ENCODE measurements around the gene KRTAP5-11. TPM values are rescaled to one million over a fixed set of nuclear protein-coding genes. Genes with fewer than 3 reads are reported as not detected.
"Not testable (repeated sequence)": the region's sequence is repeated elsewhere in the genome, so short reads cannot be mapped to it uniquely, and the experiment has no call there.

KRTAP5-11 gene
- total RNA-seq, 1 donor from 2014 or later = not detected

GRCh38 chr11:71539017-71539416, 43.7 kb downstream of the KRTAP5-11 start:
- no peaks in the 10 kb centered on the region for H3K9me3 Mint-ChIP-seq
- TF ChIP-seq CTCF (conservative IDR thresholded peaks at IDR 0.05) = no peak
- DNase-seq (ENCODE audit: extremely low spot score, unreplicated experiment) = no peak
- peaks cover 6% of the 10 kb centered on the region for H3K27me3 Mint-ChIP-seq
- H3K27ac Mint-ChIP-seq = no peak overlapping the region
- H3K36me3 Mint-ChIP-seq = peaks cover 3% of the 10 kb centered on the region
- H3K4me3 Mint-ChIP-seq = no peak overlapping the region
- peaks cover 18% of the 10 kb centered on the region for H3K4me1 Mint-ChIP-seq (ENCODE audit: unreplicated experiment)

DNA sequence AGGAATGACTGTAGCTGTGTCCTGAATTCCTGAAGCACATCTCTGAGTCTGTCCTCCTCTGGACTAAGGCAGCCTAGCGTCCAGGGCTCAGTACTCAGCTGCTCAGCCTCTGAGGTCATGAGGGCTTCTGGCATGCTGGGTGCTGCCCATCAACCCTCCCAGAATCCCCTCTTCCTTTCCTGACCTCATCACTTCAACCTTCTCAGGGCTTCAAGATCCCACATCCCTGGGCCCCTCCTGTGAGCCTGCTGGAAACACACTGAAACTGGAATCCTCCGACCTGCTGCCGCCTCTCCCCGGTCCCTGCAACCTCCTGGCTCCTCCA, 44.0 kb downstream of the KRTAP5-11 start:
- Mint-ChIP-seq H3K27ac (no peak overlapping the region), H3K4me3 (no peak overlapping the region), H3K27me3 (peaks cover 3% of the 10 kb centered on the region), H3K4me1 (ENCODE audit: unreplicated experiment) (peaks cover 15% of the 10 kb centered on the region), H3K9me3 (no peaks in the 10 kb centered on the region), H3K36me3 (peaks cover 3% of the 10 kb centered on the region)
- DNase-seq (ENCODE audit: extremely low spot score, unreplicated experiment) = no peak
- no peak for TF ChIP-seq CTCF (conservative IDR thresholded peaks at IDR 0.05)

DNA sequence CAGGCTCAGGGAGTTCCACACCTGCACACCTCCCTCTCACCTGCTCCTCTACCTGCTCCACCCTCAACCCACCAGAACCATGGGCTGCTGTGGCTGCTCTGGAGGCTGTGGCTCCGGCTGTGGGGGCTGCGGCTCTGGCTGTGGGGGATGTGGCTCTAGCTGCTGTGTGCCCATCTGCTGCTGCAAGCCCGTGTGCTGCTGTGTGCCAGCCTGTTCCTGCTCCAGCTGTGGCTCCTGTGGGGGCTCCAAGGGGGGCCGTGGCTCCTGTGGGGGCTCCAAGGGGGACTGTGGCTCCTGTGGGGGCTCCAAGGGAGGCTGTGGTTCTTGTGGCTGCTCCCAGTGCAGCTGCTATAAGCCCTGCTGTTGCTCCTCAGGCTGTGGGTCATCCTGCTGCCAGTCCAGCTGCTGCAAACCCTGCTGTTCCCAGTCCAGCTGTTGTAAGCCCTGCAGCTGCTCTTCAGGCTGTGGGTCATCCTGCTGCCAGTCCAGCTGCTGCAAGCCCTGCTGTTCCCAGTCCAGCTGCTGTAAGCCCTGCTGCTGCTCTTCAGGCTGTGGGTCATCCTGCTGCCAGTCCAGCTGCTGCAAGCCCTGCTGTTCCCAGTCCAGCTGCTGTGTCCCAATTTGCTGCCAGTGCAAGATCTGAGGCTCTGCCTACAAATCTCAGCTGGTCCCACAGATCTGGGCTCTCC, 44.6 kb downstream of the KRTAP5-11 start, which contains the start of gene KRTAP5-8:
Gene KRTAP5-8 (plus strand): TSS at position 49 of the 689 bp plus-strand sequence. CDS start 31 bp downstream, at position 80.
- not testable (repeated sequence) for H3K36me3 Mint-ChIP-seq; H3K27me3 Mint-ChIP-seq; DNase-seq (ENCODE audit: extremely low spot score, unreplicated experiment); H3K9me3 Mint-ChIP-seq; H3K27ac Mint-ChIP-seq; H3K4me3 Mint-ChIP-seq
- peaks cover 10% of the 10 kb centered on the region for H3K4me1 Mint-ChIP-seq (ENCODE audit: unreplicated experiment)

GRCh38 chr11:71537537-71537936, 45.1 kb downstream of the KRTAP5-11 start:
- no peaks in the 10 kb centered on the region for H3K9me3 Mint-ChIP-seq
- H3K4me1 Mint-ChIP-seq (ENCODE audit: unreplicated experiment) = peaks cover 9% of the 10 kb centered on the region
- peaks cover 3% of the 10 kb centered on the region for H3K27me3 Mint-ChIP-seq
- no peak overlapping the region for H3K27ac Mint-ChIP-seq
- H3K36me3 Mint-ChIP-seq = peaks cover 3% of the 10 kb centered on the region
- no peak overlapping the region for H3K4me3 Mint-ChIP-seq
- TF ChIP-seq CTCF (conservative IDR thresholded peaks at IDR 0.05) = no peak
- DNase-seq (ENCODE audit: extremely low spot score, unreplicated experiment) = no peak

- Mint-ChIP-seq H3K27ac (no peak overlapping the region), H3K9me3 (no peaks in the 10 kb centered on the region)
Observed at GRCh38 chr11:71535825-71536224, 46.9 kb downstream of the KRTAP5-11 start.

GRCh38 chr11:71534711-71535608, 47.7 kb downstream of the KRTAP5-11 start:
- H3K9me3 Mint-ChIP-seq; H3K27me3 Mint-ChIP-seq; H3K4me3 Mint-ChIP-seq; H3K36me3 Mint-ChIP-seq; H3K4me1 Mint-ChIP-seq (ENCODE audit: unreplicated experiment): not testable (repeated sequence)
- peak overlapping the region; percentile 26 for H3K27ac Mint-ChIP-seq
- DNase-seq (ENCODE audit: extremely low spot score, unreplicated experiment) = peak; percentile 32

More at GRCh38 chr11:71535825-71536224, 46.9 kb downstream of the KRTAP5-11 start:
- H3K4me3 Mint-ChIP-seq = no peak overlapping the region
- H3K27me3 Mint-ChIP-seq = peaks cover 3% of the 10 kb centered on the region
- no peak for TF ChIP-seq CTCF (conservative IDR thresholded peaks at IDR 0.05)
- no peak for DNase-seq (ENCODE audit: extremely low spot score, unreplicated experiment)
- peaks cover 9% of the 10 kb centered on the region for H3K4me1 Mint-ChIP-seq (ENCODE audit: unreplicated experiment)
- peaks cover 3% of the 10 kb centered on the region for H3K36me3 Mint-ChIP-seq
